Muscle layer of colon (tissue), 2 donors: ENCODE data around the gene PALLD.

ENCODE experiments used
- H3K27ac ChIP-seq: one replicate; pipeline ENCODE4 v1.7.0; 2013; ENCODE audit warnings: low read depth, mild to moderate bottlenecking, low read length, moderate library complexity
- H3K27me3 ChIP-seq, 2 donors: one replicate each; pipeline ENCODE4 v1.7.0; 2013; ENCODE audit warnings: low read length in 2 of 2, mild to moderate bottlenecking in 2 of 2; ENCODE audit not compliant: insufficient read depth in 2 of 2, control insufficient read depth in 1 of 2
- H3K36me3 ChIP-seq: one replicate; pipeline ENCODE4 v1.7.0; 2013; ENCODE audit warnings: mild to moderate bottlenecking, low read length; ENCODE audit not compliant: insufficient read depth
- H3K4me1 ChIP-seq: one replicate; pipeline ENCODE4 v1.7.0; 2013; ENCODE audit warnings: mild to moderate bottlenecking, low read length; ENCODE audit not compliant: insufficient read depth
- H3K4me3 ChIP-seq, 2 donors: one replicate each; pipeline ENCODE4 v1.7.0; 2013; ENCODE audit warnings: low read length in 2 of 2, low read depth in 1 of 2, mild to moderate bottlenecking in 1 of 2, moderate library complexity in 1 of 2
- H3K9ac ChIP-seq: one replicate; pipeline ENCODE4 v1.7.0; 2013; ENCODE audit warnings: low read length
- H3K9me3 ChIP-seq: one replicate; pipeline ENCODE4 v1.7.0; 2013; ENCODE audit warnings: mild to moderate bottlenecking, low read length
- donor health status: abdominal sarcoma.
- donor health status: Adenocarcinoma of cecum.

Gene PALLD

GRCh38 chr4:168833881-168834280 lies 337.0 kb downstream of the PALLD start:
- Histone ChIP-seq H3K9me3 (no peaks in the 10 kb centered on the region), H3K36me3 (peaks cover 8% of the 10 kb centered on the region), H3K27ac (peak overlapping the region; percentile 94), H3K9ac (peak overlapping the region; percentile 86), H3K27me3 (no peaks in the 10 kb centered on the region), H3K4me1 (peaks cover 54% of the 10 kb centered on the region), H3K4me3 (peak overlapping the region; percentile 67 to 94)

- Histone ChIP-seq H3K27ac (peak overlapping the region; percentile 88), H3K36me3 (peaks cover 8% of the 10 kb centered on the region), H3K27me3 (no peaks in the 10 kb centered on the region), H3K9me3 (no peaks in the 10 kb centered on the region), H3K4me1 (peaks cover 66% of the 10 kb centered on the region), H3K9ac (peak overlapping the region; percentile 86), H3K4me3 (peak overlapping the region in 1 of 2 donors; percentile 67)
These were observed 339.1 kb downstream of the PALLD start for GRCh38 chr4:168835880-168836454.

GRCh38 chr4:168836490-168836889 lies 339.6 kb downstream of the PALLD start:
- Histone ChIP-seq H3K9ac (peak overlapping the region; percentile 86), H3K4me3 (peak overlapping the region in 1 of 2 donors; percentile 67), H3K27ac (peak overlapping the region; percentile 88), H3K4me1 (peaks cover 66% of the 10 kb centered on the region), H3K9me3 (no peaks in the 10 kb centered on the region), H3K27me3 (no peaks in the 10 kb centered on the region), H3K36me3 (peaks cover 8% of the 10 kb centered on the region)

GRCh38 chr4:168837922-168838321 lies 341.1 kb downstream of the PALLD start:
- Histone ChIP-seq H3K4me3 (peak overlapping the region in 1 of 2 donors; percentile 30), H3K9ac (peak overlapping the region; percentile 86), H3K4me1 (peaks cover 80% of the 10 kb centered on the region), H3K9me3 (no peaks in the 10 kb centered on the region), H3K27ac (peak overlapping the region; percentile 73), H3K36me3 (peaks cover 16% of the 10 kb centered on the region), H3K27me3 (no peaks in the 10 kb centered on the region)

- Histone ChIP-seq H3K9ac (no peak overlapping the region), H3K4me1 (peaks cover 91% of the 10 kb centered on the region), H3K27ac (peak overlapping the region; percentile 69), H3K27me3 (no peaks in the 10 kb centered on the region), H3K4me3 (no peak overlapping the region), H3K36me3 (peaks cover 16% of the 10 kb centered on the region), H3K9me3 (no peaks in the 10 kb centered on the region)
These were observed 343.0 kb downstream of the PALLD start for GRCh38 chr4:168839758-168840391.

GRCh38 chr4:168840392-168840763 lies 343.5 kb downstream of the PALLD start:
- Histone ChIP-seq H3K27ac (peak overlapping the region; percentile 62), H3K4me3 (no peak overlapping the region), H3K27me3 (no peaks in the 10 kb centered on the region), H3K36me3 (peaks cover 16% of the 10 kb centered on the region), H3K4me1 (peaks cover 94% of the 10 kb centered on the region), H3K9me3 (no peaks in the 10 kb centered on the region), H3K9ac (no peak overlapping the region)

- H3K27ac ChIP-seq = peak overlapping the region; percentile 65
- peaks cover 17% of the 10 kb centered on the region for H3K36me3 ChIP-seq
- peaks cover 95% of the 10 kb centered on the region for H3K4me1 ChIP-seq
- H3K9ac ChIP-seq = no peak overlapping the region
- no peaks in the 10 kb centered on the region for H3K9me3 ChIP-seq
- H3K4me3 ChIP-seq = no peak overlapping the region
- H3K27me3 ChIP-seq = no peaks in the 10 kb centered on the region
These were observed 344.3 kb downstream of the PALLD start for GRCh38 chr4:168841000-168841671.

- H3K27ac ChIP-seq = peak overlapping the region; percentile 65
- no peak overlapping the region for H3K9ac ChIP-seq
- H3K36me3 ChIP-seq = peaks cover 21% of the 10 kb centered on the region
- peaks cover 95% of the 10 kb centered on the region for H3K4me1 ChIP-seq
- H3K27me3 ChIP-seq = no peaks in the 10 kb centered on the region
- H3K4me3 ChIP-seq = no peak overlapping the region
- H3K9me3 ChIP-seq = no peaks in the 10 kb centered on the region
These were observed 344.8 kb downstream of the PALLD start for GRCh38 chr4:168841672-168842019.

GRCh38 chr4:168842186-168842585 lies 345.3 kb downstream of the PALLD start:
- H3K9ac ChIP-seq = no peak overlapping the region
- no peaks in the 10 kb centered on the region for H3K27me3 ChIP-seq
- no peak overlapping the region for H3K4me3 ChIP-seq
- H3K4me1 ChIP-seq = peaks cover 95% of the 10 kb centered on the region
- no peaks in the 10 kb centered on the region for H3K9me3 ChIP-seq
- H3K36me3 ChIP-seq = peaks cover 18% of the 10 kb centered on the region
- H3K27ac ChIP-seq = peak overlapping the region; percentile 65

GRCh38 chr4:168843635-168844034 lies 346.8 kb downstream of the PALLD start:
- peaks cover 15% of the 10 kb centered on the region for H3K36me3 ChIP-seq
- no peaks in the 10 kb centered on the region for H3K9me3 ChIP-seq
- no peaks in the 10 kb centered on the region for H3K27me3 ChIP-seq
- no peak overlapping the region for H3K9ac ChIP-seq
- peak overlapping the region in 1 of 2 donors; percentile 5 for H3K4me3 ChIP-seq
- H3K27ac ChIP-seq = peak overlapping the region; percentile 65
- H3K4me1 ChIP-seq = peaks cover 90% of the 10 kb centered on the region

- Histone ChIP-seq H3K4me3 (no peak overlapping the region), H3K36me3 (peaks cover 15% of the 10 kb centered on the region), H3K27me3 (no peaks in the 10 kb centered on the region), H3K4me1 (peaks cover 91% of the 10 kb centered on the region), H3K27ac (peak overlapping the region; percentile 65), H3K9ac (no peak overlapping the region), H3K9me3 (no peaks in the 10 kb centered on the region)
These were observed 347.6 kb downstream of the PALLD start for GRCh38 chr4:168844353-168845049.
